Limb (tissue), 2 donors: Measurements from ENCODE around the gene RELB.
A peak's percentile ranks its signal among the peaks of the same experiment; 100 is the strongest.

Source experiments
- DNase-seq, 2 donors: peaks; one replicate each; pipeline ENCODE4 v3.0.0-alpha.2; 2016; ENCODE audit errors: extremely low spot score in 2 of 2

Gene RELB

DNA sequence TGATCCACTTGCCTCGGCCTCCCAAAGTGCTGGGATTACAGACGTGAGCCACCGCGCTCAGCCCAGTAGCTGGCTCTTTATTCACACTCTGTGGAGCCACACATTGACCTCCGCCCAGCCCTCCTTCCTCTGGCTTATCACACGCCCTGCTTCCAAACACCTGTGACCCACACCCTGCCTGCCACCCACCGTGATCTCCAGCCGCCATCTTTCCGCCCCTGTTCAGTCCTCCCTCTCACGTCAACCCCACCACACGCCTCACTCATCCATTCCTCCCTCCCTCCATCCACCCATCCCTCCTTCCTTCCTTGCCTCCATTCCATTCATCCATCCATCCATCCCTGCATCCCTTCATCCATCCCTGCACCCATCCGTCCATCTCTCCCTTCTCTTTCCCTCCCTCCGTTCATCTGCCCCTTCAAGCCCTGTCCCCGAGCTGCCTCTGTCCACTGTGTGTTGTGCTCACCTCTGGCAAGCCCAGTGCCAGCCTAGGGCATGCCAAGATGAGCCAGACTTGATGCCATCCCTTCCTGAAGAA lies 57.4 kb downstream of the RELB start:
- no peak for DNase-seq

DNA sequence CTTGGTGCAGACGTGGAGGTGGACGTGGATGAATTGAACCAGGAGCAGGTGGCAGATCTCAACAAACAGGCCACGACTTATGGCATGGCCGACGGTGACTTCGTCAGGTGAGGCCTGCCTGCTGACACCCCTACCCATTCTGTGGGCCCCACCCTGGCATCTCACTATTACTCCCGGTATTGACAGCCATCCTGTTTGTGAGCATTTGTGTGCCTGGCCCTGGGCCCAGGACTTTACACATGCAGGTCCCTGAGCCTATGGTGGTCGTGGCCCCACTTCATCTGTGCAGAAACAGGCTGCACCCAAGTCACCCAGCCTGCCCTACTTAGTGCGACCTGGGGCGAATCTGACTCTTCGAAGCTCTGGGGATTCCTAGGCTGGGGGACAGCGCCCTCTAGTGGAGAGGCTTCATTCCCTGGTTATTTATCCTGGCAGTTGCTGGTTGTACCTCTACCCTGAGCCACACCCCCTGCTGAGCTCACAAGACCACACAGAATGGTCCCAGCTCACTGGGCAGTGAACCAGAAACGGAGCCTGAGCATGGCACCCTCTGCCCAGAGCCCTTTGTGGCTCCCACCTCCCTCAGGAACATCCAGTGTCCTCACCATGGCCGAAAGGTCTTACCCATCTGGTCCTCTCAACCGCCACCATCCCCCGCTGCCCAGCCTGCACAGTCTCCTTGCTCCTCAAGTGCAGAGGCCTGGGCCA lies 58.1 kb downstream of the RELB start:
- DNase-seq = peak; percentile 30 to 75

DNA sequence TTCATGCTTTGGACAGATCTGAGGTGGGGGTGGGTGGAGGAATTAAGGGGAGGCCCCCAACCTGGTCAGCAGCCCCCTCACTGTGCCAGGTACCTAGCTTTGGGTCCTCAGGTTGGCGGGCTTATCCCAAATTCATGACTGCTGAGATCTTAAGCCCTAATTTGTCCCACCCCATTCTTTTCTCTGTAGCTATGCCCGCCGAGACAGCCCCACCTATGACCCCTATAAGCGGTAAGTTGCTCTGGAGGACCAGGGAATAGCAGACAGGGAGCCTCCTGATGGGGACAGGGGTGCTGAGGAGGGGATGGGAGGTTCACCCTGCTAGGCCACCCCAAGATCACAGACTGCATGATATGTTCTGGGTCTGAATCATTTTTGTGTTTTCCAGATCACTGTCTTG lies 60.7 kb downstream of the RELB start:
- DNase-seq = no peak

DNA sequence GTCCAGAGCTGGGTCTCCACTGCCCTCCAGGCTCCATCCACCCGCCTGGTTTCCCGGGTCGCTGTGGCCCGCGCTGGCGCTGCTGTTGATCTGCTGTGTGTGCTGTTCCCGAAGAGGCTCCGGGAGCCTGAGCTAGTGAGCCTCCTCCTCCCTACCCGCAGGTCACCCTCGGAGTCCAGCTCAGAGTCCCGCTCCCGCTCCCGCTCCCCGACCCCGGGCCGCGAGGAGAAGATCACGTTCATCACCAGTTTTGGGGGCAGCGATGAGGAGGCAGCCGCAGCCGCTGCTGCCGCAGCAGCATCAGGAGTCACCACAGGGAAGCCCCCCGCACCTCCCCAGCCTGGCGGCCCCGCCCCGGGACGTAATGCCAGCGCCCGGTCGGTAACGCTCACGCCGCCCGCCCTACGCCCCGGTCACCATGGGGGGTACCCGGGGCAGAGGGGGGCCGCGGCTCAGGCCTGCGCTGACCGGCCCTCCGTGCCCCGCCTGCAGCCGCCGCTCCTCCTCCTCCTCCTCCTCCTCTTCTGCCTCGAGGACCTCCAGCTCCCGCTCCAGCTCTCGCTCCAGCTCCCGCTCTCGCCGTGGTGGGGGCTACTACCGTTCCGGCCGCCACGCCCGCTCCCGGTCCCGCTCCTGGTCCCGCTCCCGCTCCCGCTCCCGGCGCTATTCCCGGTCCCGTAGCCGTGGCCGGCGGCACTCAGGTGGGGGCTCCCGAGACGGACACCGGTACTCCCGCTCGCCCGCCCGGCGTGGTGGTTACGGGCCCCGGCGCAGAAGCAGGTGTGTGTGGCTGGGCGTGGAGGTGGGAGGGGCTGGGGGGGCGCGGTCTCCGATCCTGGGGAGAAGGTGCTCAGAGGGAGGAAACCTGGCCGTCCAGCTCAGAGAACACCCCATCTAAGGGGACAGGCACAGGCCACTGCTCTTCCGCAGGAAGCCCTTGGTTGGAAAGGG lies 62.9 kb downstream of the RELB start:
- DNase-seq = no peak

DNA sequence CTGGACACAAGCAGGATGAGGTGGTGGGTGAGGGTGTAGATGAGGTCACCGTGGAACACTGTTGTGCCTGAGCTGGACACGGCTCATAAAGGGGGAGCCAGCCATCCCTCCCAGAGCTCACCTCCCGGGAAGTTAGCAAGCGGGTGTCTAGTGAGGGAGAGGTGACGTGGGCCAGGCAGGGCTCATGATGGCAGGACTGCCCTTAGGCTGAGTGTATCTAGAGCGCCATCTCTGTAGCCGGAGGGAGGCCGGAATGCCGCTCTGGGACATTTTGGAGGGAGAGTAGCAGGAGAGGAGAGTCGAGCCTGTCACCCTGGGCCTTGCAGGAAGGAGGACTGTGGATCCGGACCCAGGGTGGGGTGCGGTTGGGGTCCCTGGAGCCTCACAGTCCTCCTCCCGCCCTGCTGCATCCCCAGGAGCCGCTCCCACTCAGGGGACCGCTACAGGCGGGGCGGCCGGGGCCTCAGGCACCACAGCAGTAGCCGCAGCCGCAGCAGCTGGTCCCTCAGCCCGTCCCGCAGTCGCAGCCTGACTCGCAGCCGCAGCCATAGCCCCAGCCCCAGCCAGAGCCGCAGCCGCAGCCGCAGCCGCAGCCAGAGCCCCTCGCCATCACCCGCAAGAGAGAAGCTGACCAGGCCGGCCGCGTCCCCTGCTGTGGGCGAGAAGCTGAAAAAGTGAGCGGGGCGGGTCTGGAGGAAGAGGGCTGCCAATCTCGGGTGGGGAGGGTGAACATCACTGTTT lies 65.8 kb downstream of the RELB start:
- DNase-seq = no peak

DNA sequence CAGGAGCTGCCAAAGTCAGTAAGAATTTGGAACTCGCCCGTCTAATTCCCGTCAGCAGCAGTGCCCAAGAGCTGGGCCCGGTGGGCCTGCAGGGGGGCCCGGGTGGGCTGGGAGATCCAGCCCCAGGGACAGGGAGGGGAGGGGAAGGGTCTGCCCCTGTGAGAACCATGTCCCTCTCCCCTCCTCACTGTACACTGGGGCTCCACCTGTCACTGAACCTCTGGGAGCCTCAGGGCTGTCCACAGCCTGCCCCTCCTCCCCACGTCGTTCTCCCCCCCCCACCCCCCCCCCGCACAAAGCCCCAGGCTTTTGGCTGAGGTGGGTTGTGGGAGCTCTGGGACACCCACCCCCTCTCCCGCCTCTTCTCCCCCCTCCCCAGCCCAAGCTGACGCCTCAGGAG lies 66.8 kb downstream of the RELB start:
- no peak for DNase-seq

DNA sequence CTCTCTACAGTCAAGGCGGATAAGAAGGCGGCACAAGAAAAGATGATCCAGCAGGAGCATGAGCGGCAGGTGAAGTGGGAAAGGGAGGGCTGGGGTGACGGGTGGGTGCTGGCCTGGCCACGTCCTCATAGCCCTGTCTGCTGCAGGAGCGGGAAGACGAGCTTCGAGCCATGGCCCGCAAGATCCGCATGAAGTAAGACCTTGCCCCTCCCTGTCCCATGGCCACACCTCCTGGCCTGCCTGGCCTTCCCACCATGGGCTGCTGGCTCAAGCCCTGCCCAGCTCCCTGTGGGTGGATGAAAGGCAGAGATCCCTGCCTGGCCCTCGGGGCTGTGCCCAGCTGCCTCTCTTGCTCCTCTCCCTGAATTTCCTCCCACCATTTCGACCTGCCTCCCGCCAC lies 67.8 kb downstream of the RELB start:
- no peak for DNase-seq

DNA sequence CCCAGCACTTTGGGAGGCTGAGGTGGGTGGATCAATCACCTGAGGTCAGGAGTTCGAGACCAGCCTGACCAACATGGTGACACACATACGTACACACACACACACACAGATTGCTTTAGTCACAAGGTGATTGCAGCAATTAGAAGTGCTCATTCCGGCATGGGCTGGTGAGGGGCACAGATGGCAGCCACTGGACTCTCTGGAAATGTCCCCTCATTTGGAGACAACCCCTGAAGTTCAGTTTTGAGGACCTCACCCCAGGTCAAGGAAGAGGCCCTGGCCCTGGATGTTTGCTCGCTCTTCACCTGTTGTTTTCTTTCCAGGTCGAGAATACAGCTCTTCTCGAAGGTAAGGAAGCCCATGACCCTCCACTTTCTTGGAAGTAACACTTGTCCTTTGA lies 69.0 kb downstream of the RELB start:
- no peak for DNase-seq

DNA sequence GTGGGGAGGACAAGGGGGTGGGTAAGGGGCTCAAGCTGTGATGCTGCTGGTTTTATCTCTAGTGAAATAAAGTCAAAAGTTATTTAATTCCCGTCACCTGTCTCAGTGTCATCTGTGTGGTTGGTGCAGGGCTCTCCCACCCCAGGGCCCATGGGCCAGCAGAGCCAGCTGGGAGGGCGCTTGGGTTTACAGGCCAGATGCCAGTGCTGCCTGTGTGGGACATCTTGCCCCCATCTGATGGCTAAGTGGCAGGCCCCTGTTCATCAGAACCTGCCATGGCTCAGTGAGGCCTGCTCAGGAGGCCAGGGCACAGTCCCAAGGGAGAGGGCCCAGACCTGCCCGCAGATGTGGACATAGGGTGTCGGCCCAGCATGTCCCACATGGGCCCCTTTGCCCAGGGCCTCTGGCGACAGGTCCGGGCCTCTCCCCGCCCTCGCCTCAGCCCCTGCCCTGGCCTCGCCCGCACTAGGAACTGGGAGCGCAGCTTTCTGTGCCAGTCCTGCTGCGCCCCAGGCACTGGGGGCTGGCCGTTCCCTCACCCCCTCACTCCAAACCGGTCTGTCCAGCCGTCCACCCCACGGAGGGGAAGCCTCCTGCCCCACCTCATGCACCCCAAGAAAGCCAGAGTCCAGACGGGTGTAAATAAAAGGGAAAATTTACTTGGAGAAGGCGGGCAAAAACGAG lies 69.7 kb downstream of the RELB start:
- DNase-seq = no peak

DNA sequence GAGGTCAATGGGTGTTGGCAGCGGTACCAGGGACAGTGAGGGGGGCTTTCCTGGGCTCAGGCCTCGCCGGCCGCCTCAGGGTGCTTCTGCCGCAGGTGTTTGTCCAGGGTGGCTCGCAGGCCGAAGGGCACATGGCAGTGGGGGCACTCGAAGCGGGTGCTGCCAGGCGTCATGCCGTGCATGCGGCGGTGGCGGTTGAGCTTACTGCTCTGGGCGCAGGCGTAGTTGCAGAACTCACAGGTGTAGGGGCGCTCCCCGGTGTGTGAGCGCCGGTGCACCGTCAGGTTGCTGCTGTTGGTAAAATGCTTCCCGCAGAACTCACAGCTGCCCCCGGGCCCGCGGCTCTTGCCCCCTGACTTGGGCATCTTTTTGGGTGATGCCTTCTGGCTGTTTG lies 70.3 kb downstream of the RELB start:
- no peak for DNase-seq

DNA sequence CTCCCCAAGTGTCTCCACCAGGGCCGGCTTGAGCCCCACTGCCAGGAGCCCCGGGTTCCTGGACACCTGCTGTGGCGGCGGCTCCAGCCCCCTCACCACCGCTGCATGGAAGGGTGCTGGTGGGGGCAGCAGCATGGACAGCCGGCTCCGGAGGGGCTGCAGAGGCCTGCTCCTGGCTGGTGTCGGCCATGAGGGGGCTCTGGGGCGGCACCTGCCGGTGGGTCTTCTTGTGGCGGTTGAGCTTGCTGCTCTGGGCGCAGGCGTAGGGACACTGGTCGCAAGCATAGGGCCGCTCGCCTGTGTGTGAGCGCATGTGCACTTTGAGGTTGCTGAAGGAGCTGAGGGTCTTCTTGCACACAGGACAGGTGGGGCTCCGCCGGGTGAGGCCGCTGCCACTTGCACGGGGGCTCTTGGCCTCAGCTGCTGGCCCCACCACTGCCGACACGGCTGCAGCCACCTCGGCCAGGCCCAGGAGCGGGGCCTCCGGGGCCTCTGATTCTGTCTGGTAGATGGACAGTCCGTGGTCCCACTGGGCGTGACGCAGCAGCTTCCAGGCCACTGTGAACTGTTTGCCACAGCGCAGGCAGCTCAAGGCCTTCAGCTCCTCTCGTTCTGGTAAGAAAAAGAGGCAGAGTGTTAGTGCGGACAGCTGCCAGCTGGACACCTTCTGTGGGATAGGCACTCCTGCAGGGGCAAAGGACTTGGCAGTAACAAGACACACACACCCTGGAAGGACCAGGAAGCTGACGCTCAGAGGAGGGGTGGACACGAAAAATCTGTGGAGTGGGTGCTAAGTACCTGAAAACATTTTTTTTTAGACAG lies 70.9 kb downstream of the RELB start:
- no peak for DNase-seq

DNA sequence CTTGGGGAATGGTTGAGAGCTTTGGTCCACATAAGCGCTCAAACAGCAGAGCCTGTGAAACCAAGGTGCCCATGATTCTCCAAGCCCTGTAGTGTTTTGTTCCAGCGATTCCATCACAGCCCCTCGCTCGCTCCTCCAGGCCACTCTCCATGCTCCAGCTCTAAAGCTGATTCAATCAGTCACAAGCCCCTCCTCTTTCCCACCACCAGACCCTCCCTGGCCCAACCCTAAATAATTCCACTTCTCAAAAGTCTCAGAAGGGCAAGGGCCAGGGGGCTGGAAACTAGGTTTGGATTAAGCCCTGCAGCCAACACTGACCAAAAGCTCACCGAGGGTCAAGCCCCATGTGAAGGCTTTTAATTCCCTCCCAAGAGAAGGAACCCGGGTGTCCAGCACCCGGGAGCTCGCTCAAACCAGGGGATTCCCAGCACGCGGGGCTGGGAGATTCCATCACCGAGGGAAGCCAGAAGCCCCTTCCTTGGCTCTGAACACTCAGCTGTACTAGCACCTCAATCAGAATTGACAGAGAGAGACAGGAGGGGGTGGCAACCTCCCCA lies 73.6 kb downstream of the RELB start:
- DNase-seq = no peak

DNA sequence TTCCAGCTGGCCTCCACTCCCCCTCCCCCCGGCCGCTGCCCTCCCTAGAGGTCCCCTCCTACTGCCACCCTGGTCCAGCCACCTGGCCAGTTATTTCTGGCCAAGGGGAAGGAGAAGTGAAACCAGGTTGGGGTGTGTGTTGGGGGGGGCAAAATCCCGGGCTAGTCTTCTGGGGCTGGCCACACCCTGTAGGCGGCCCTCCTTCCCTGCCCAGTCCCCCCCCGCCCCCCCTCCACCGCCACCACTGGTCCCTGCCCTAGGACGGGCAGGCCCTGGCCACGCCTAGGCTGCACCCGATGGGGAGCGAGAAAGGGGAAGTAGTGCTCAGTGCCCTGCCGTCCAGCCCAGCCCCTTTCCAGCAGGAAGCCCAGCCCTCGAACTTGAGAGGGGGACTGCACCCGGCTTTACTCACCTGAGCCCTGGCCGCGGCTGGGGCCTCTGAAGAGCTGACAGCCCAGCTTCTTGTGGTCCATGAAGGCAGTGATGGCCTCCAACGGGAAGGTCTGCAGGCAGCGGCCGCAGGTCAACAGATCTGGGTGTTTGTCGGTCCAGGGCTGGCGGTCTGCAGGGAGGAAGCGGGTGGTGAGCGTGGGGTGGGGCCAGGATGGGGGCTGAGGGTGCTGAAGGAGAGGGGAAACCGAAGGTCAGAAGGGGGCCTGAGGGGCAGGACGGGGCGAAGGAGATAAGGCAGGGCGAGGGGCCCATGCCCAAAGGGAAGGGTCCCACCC lies 74.2 kb downstream of the RELB start:
- peak in 1 of 2 donors; percentile 52 for DNase-seq

DNA sequence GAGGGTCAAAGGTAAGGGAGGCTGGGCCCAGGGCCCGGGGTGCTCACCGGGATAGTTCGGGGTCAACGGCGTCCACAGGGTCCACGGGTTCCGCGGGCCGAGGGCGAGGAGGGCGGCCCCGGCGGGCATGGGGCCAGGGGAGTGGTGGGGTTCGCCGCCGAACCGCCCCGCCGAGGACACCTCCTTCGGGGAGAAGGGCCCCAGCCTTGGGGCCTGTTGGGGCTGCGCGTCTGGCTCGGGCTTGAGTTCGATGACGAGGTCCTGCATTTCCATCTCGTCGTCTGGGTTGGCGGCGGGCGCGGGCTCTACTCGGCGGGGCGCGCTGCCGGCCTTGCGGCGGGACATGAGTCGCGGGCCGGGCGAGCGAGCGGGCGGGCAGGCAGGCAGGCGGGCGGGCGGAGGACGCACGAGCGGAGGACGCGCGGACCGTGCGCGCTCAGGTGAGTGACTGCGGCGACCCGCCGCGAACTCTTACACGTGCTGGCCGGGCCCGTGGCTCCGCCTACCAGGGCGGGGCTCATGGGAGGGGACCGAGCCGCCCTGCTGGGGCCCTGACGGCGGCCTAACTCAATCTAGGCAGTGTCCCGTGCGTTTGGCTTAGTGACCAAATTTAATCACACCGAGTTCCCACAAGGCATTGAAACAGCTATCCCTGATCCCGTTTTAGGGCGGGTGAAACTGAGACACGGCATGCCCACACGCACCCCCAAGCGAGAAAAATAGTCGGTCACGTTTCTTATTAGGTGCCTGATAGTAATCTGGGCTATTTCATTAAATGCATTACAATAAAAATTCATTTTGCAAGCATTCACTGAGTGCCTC lies 75.0 kb downstream of the RELB start, which contains the start of gene ZNF296:
Gene ZNF296, minus strand, starts transcription at position 450 of the 822 bp plus-strand sequence. Its CDS starts 105 bp downstream, at position 345.
- DNase-seq = peak; percentile 7 to 65

DNA sequence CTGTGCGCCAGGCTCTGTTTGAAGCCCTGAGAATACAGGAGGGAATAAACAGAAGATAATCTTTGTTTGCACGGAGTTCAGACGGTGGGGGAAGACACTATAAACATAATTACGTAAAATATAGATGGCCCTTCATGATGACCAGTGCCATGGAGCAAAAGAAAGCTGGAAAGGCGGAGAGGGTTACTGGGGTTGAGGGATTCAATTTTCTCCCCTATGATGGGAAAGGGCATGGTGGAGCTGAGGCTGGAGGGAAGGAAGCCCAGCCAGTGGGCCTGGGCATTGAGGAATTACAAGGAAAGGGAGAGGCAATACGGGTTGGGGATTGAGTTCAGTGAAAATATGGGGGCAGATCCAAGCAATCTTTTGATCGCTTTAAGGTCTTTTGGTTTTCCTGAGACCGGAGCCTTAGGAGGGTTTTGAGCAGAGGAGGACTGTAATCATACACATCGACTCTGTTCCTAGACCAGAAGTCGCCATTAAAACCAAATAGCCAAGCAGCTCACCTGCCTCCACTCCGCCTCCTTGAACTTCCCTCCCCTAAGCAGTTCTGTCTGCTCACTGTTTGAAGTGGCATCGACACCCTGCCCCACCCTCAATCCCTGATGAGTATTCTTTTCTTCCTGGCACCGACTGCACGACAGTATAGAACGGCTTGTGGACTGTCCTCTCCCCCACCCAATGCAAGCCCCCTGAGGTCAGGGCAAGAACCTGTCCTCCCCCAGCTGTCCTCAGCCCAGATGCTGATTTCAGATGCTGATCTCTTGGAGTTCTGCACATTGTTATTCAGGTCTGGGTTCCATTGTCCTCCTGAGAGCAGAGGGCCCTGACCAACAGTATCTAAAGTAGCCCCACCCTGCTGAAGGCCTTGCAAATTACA lies 75.8 kb downstream of the RELB start:
- DNase-seq = no peak

DNA sequence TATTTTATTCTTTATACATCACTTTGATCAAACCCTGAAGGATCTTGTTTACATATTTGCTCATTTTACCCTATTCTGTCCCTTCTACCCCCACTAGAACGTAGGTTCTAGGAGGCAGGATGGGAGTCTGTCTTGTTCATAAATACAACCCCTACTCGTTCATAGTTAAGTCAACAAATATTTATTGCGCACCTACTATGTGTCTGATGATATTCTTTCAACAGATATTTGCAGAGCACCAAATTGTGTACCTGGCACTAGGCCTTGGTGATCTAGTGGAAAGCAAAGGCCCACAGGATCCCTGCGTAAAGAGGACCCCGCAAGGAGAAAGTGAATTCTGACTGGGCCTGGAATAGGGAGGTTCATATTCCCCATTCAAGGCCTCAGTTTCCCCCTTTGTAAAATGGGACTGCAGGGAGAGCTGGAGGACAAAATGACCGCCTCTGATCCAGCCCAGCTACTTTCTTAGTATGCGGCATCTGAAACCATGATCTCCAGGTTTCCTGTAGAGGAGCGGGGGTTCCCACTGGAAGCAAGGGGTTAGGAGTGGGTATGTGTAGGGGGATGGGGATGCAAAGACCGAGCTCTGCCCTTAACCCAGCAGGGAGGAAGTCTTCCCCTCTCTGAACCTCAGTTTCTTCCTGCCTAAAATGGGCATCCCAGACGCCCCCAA lies 77.3 kb downstream of the RELB start:
- DNase-seq = no peak
